H9 (cell line): Measurements from ENCODE around the gene ESPNL. TPM values are rescaled to one million over a fixed set of nuclear protein-coding genes. Genes with fewer than 3 reads are reported as not detected.
A peak's percentile ranks its signal among the peaks of the same experiment; 100 is the strongest.
"Not testable (repeated sequence)": the region's sequence is repeated elsewhere in the genome, so short reads cannot be mapped to it uniquely, and the experiment has no call there.

Experiments
- DNase-seq: peaks from one replicate; pipeline ENCODE4 v3.0.0-alpha.2; 2017
- H2AFZ ChIP-seq: one replicate; pipeline ENCODE4 v1.6.1; 2013; ENCODE audit warnings: mild to moderate bottlenecking, low read length, control low read depth, moderate library complexity
- H2AK5ac ChIP-seq: 2 replicates; pipeline ENCODE4 v1.6.1; 2013; ENCODE audit warnings: low read length, control low read depth, mixed read lengths; ENCODE audit not compliant: insufficient read length
- H2BK120ac ChIP-seq: one replicate; pipeline ENCODE4 v1.6.1; 2013; ENCODE audit warnings: low read depth, mild to moderate bottlenecking, low read length, control low read depth, inconsistent platforms; ENCODE audit not compliant: poor library complexity, severe bottlenecking
- H2BK12ac ChIP-seq: 2 replicates; pipeline ENCODE4 v1.6.1; 2013; ENCODE audit warnings: low read length, control low read depth, mixed read lengths, low read depth; ENCODE audit not compliant: insufficient read length
- H2BK15ac ChIP-seq: 2 replicates; pipeline ENCODE4 v1.6.1; 2013; ENCODE audit warnings: low read depth, low read length, control low read depth
- H2BK20ac ChIP-seq: one replicate; pipeline ENCODE4 v1.6.1; 2013; ENCODE audit warnings: low read depth, mild to moderate bottlenecking, low read length, control low read depth, inconsistent platforms; ENCODE audit not compliant: poor library complexity, severe bottlenecking
- H2BK5ac ChIP-seq: 2 replicates; pipeline ENCODE4 v1.6.1; 2013; ENCODE audit warnings: low read length, control low read depth, mixed read lengths; ENCODE audit not compliant: insufficient read length
- H3K14ac ChIP-seq: 2 replicates; pipeline ENCODE4 v1.6.1; 2013; ENCODE audit warnings: low read length, control low read depth; ENCODE audit not compliant: insufficient read depth
- H3K18ac ChIP-seq: 2 replicates; pipeline ENCODE4 v1.6.1; 2013; ENCODE audit warnings: low read depth, mild to moderate bottlenecking, mixed read lengths, low read length, control low read depth; ENCODE audit not compliant: insufficient read length
- H3K23ac ChIP-seq: 2 replicates; pipeline ENCODE4 v1.6.1; 2013; ENCODE audit warnings: low read length, control low read depth, mixed read lengths, low read depth; ENCODE audit not compliant: insufficient read length
- H3K23me2 ChIP-seq: 2 replicates; pipeline ENCODE4 v1.6.1; 2013; ENCODE audit warnings: low read depth, mild to moderate bottlenecking, mixed read lengths, low read length, control low read depth; ENCODE audit not compliant: insufficient read length, poor library complexity, severe bottlenecking
- H3K27ac ChIP-seq: 2 replicates; pipeline ENCODE4 v1.5.1; 2013; ENCODE audit warnings: low read length, control low read depth, mixed read lengths, low read depth; ENCODE audit not compliant: insufficient read length
- H3K27me3 ChIP-seq: 2 replicates; pipeline ENCODE4 v1.6.1; 2013; ENCODE audit warnings: low read length, control low read depth, inconsistent platforms; ENCODE audit not compliant: insufficient read depth
- H3K4ac ChIP-seq: 2 replicates; pipeline ENCODE4 v1.6.1; 2013; ENCODE audit warnings: low read depth, mild to moderate bottlenecking, control low read depth, inconsistent platforms, low read length, moderate library complexity
- H3K4me1 ChIP-seq: 2 replicates; pipeline ENCODE4 v1.6.1; 2013; ENCODE audit warnings: low read length, control low read depth, inconsistent platforms; ENCODE audit not compliant: insufficient read depth
- H3K4me2 ChIP-seq: 2 replicates; pipeline ENCODE4 v1.6.1; 2013; ENCODE audit warnings: low read length, control low read depth, mixed read lengths; ENCODE audit not compliant: insufficient read length, insufficient read depth
- H3K56ac ChIP-seq: 2 replicates; pipeline ENCODE4 v1.6.1; 2013; ENCODE audit warnings: low read depth, mild to moderate bottlenecking, mixed read lengths, low read length, control low read depth; ENCODE audit not compliant: insufficient read length
- H3K79me1 ChIP-seq: 2 replicates; pipeline ENCODE4 v1.6.1; 2013; ENCODE audit warnings: low read depth, mild to moderate bottlenecking, moderate library complexity, low read length, control low read depth, inconsistent platforms; ENCODE audit not compliant: insufficient read depth, poor library complexity, severe bottlenecking
- H3K79me2 ChIP-seq: 2 replicates; pipeline ENCODE4 v1.6.1; 2013; ENCODE audit warnings: low read length, control low read depth, inconsistent platforms; ENCODE audit not compliant: insufficient read depth
- H3K9ac ChIP-seq: 2 replicates; pipeline ENCODE4 v1.6.1; 2013; ENCODE audit warnings: low read length, control low read depth, mixed read lengths; ENCODE audit not compliant: insufficient read length; ENCODE audit errors: extremely low read depth
- H3K9me3 ChIP-seq: one replicate; pipeline ENCODE4 v1.6.1; 2013; ENCODE audit warnings: low read depth, low read length, inconsistent platforms; ENCODE audit not compliant: control insufficient read depth
- H3T11ph ChIP-seq: one replicate; pipeline ENCODE4 v1.6.1; 2013; ENCODE audit warnings: mild to moderate bottlenecking, low read length, control low read depth, inconsistent platforms
- H4K20me1 ChIP-seq: one replicate; pipeline ENCODE4 v1.6.1; 2013; ENCODE audit not compliant: control insufficient read depth, insufficient read length, insufficient read depth
- H4K5ac ChIP-seq: 2 replicates; pipeline ENCODE4 v1.6.1; 2013; ENCODE audit warnings: low read depth, mild to moderate bottlenecking, mixed read lengths, low read length, control low read depth; ENCODE audit not compliant: insufficient read length
- H4K8ac ChIP-seq: replicated peaks from 2 replicates; pipeline ENCODE4 v1.6.1; 2013; ENCODE audit warnings: low read length, control low read depth, mixed read lengths, low read depth; ENCODE audit not compliant: insufficient read length
- H4K91ac ChIP-seq: 2 replicates; pipeline ENCODE4 v1.6.1; 2013; ENCODE audit warnings: low read depth, mild to moderate bottlenecking, moderate library complexity, mixed read lengths, low read length, control low read depth; ENCODE audit not compliant: insufficient read length
- H3K27ac Mint-ChIP-seq, 3 experiments: 2 replicates in 2 of 3; 3 replicates in 1 of 3; pipeline ENCODE4 v1.8.0; 2020 to 2021; ENCODE audit warnings: mixed read lengths in 3 of 3, mild to moderate bottlenecking in 1 of 3, moderate library complexity in 1 of 3
- H3K27me3 Mint-ChIP-seq: 2 replicates; pipeline ENCODE4 v1.8.0; 2021; ENCODE audit warnings: low read depth, mild to moderate bottlenecking, moderate library complexity, mixed read lengths
- H3K36me3 Mint-ChIP-seq, 3 experiments: 2 replicates in 2 of 3; 3 replicates in 1 of 3; pipeline ENCODE4 v1.8.0; 2020 to 2021; ENCODE audit warnings: low read depth in 3 of 3, mixed read lengths in 3 of 3; ENCODE audit not compliant: insufficient read depth in 1 of 3
- H3K4me1 Mint-ChIP-seq, 2 experiments: 2 replicates each; pipeline ENCODE4 v1.8.0; 2020; ENCODE audit warnings: mixed read lengths in 2 of 2
- H3K4me3 Mint-ChIP-seq, 2 experiments: 2 replicates in 1 of 2; 3 replicates in 1 of 2; pipeline ENCODE4 v1.8.0; 2020 to 2021; ENCODE audit warnings: mild to moderate bottlenecking in 2 of 2, mixed read lengths in 2 of 2, moderate library complexity in 1 of 2
- H3K9me3 Mint-ChIP-seq, 2 experiments: 2 replicates in 1 of 2; 3 replicates in 1 of 2; pipeline ENCODE4 v1.8.0; 2020; ENCODE audit warnings: mild to moderate bottlenecking in 2 of 2, mixed read lengths in 2 of 2, moderate library complexity in 1 of 2
- WGBS: extraction: QIAGEN DNeasy Blood & Tissue Kit; methylation state at CpG from one replicate; pipeline ENCODE4 v1.1.7; 2013; ENCODE audit warnings: missing lambda C conversion rate, low lambda C conversion rate, mixed read lengths; ENCODE audit not compliant: insufficient read length; ENCODE audit errors: extremely low coverage; 5-methylcytosine and 5-hydroxymethylcytosine counted together
- total RNA-seq: library from RNA; stranded (reverse); gene quantifications from 2 replicates; pipeline ENCODE4 v1.2.1, GENCODE V29; 2021
- TF ChIP-seq, protein P1 (sequence below): fragments of 200-600 bp; sonication (generic); conservative IDR thresholded peaks from 3 replicates; pipeline ENCODE4 v1.8.0; 2021; ENCODE audit warnings: antibody characterized with exemption, mild to moderate bottlenecking

ESPNL gene
- total RNA-seq, 1 experiment from 2014 or later, result 0.17 TPM

DNA sequence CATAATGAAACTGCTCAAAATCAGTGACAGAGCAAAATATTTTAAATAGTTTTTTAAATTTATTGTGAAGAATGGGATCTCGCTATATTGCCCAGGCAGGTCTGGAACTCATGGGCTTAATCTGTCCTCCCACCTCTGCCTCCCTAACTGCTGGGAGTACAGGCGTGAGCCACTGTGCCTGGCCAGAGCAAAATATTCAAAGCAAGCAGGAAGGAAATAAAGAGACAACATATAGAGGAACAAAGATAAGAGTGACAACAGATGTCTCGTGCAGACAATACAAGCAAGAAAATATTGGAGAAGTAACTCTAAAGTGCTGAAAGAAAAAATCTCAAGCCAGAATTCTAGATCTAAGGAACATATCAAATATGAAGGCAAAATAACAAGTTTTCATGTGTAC lies 44.3 kb upstream of the ESPNL start:
- Histone ChIP-seq H2BK5ac (no peak overlapping the region), H4K91ac (no peak overlapping the region), H3K9me3 (no peaks in the 10 kb centered on the region), H3K9ac (no peak overlapping the region), H3K4ac (no peak overlapping the region), H3K27ac (no peak overlapping the region), H3K14ac (no peak overlapping the region), H4K20me1 (no peaks in the 10 kb centered on the region), H3K79me1 (no peaks in the 10 kb centered on the region), H3K23me2 (peaks cover 3% of the 10 kb centered on the region), H2BK15ac (no peak overlapping the region), H2BK120ac (no peak overlapping the region), H2BK20ac (no peak overlapping the region), H4K8ac (no peak overlapping the region), H3K4me1 (no peaks in the 10 kb centered on the region), H3K79me2 (no peaks in the 10 kb centered on the region), H3K23ac (no peak overlapping the region), H3K56ac (no peak overlapping the region), H3K18ac (no peak overlapping the region), H3K27me3 (no peaks in the 10 kb centered on the region), H3K4me2 (no peak overlapping the region), H2AFZ (no peak overlapping the region), H4K5ac (no peak overlapping the region), H3T11ph (no peak overlapping the region), H2AK5ac (no peak overlapping the region), H2BK12ac (no peak overlapping the region)
- WGBS, result no CpG with 5 or more reads among the region's 3 CpGs
- peaks cover 0 to 4% (median 2%) of the 10 kb centered on the region in 3 experiments; a peak in 4 of 7 replicates for H3K36me3 Mint-ChIP-seq
- H3K9me3 Mint-ChIP-seq, result peaks cover 2 to 3% of the 10 kb centered on the region in 2 experiments; a peak in 3 of 5 replicates
- no peak overlapping the region for H3K27ac Mint-ChIP-seq
- peaks cover 9% of the 10 kb centered on the region for H3K27me3 Mint-ChIP-seq
- H3K4me1 Mint-ChIP-seq, result peaks cover 8 to 10% of the 10 kb centered on the region in 2 experiments
- DNase-seq, result no peak
- no peak overlapping the region for H3K4me3 Mint-ChIP-seq
- TF ChIP-seq, protein P1, sequence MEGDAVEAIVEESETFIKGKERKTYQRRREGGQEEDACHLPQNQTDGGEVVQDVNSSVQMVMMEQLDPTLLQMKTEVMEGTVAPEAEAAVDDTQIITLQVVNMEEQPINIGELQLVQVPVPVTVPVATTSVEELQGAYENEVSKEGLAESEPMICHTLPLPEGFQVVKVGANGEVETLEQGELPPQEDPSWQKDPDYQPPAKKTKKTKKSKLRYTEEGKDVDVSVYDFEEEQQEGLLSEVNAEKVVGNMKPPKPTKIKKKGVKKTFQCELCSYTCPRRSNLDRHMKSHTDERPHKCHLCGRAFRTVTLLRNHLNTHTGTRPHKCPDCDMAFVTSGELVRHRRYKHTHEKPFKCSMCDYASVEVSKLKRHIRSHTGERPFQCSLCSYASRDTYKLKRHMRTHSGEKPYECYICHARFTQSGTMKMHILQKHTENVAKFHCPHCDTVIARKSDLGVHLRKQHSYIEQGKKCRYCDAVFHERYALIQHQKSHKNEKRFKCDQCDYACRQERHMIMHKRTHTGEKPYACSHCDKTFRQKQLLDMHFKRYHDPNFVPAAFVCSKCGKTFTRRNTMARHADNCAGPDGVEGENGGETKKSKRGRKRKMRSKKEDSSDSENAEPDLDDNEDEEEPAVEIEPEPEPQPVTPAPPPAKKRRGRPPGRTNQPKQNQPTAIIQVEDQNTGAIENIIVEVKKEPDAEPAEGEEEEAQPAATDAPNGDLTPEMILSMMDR, result no peak

DNA sequence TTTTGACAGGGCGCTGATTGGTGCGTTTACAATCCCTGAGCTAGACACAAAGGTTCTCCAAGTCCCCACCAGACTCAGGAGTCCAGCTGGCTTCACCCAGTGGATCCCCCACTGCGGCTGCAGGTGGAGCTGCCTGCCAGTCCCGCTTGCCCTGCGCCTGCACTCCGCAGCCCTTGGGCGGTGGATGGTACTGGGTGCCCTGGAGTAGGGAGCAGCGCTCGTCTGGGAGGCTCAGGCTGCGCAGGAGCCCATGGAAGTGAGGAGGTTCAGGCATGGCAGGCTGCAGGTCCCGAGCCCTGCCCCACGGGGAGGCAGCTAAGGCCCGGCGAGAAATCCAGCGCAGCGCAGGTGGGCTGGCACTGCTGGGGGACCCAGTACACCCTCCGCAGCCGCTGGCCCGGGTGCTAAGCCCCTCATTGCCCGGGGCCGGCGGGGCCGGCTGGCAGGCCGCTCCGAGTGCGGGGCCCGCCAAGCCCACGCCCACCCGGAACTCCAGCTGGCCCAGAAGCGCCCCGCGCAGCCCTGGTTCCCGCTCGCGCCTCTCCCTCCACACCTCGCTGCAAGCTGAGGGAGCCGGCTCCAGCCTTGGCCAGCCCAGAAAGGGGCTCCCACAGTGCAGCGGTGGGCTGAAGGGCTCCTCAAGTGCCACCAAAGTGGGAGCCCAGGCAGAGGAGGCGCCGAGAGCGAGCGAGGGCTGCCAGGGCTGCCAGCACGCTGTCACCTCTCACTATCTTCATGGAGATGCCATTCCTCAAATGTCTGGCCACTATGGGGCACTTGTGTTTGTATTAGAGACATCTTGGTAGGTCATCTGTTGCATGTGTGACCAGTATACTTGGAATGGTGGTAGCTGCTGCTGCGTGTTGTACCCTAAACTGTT lies 42.2 kb upstream of the ESPNL start:
- not testable (repeated sequence) for H3K9me3 ChIP-seq, H3K23me2 ChIP-seq, H4K8ac ChIP-seq, H3K14ac ChIP-seq, H3K27ac ChIP-seq, H3K79me1 ChIP-seq, H3K4me1 ChIP-seq, H3K4me2 ChIP-seq, H3K9me3 Mint-ChIP-seq, H3K27me3 Mint-ChIP-seq, H2BK120ac ChIP-seq, H3K27ac Mint-ChIP-seq, H3K9ac ChIP-seq, H3K36me3 Mint-ChIP-seq, H2AFZ ChIP-seq, H3K79me2 ChIP-seq, H2BK15ac ChIP-seq, H3K27me3 ChIP-seq, H4K20me1 ChIP-seq, H3K18ac ChIP-seq, H2BK20ac ChIP-seq, H3K56ac ChIP-seq, H4K5ac ChIP-seq, H3K23ac ChIP-seq, H3K4ac ChIP-seq, H2AK5ac ChIP-seq, H4K91ac ChIP-seq, H2BK12ac ChIP-seq, H2BK5ac ChIP-seq, H3T11ph ChIP-seq
- DNase-seq, result peak; percentile 42
- WGBS, result no CpG with 5 or more reads among the region's 44 CpGs
- Mint-ChIP-seq H3K4me3 (peak overlapping the region in 1 of 2 experiments; percentile 11; a peak in 2 of 5 replicates), H3K4me1 (peaks cover 17 to 27% of the 10 kb centered on the region in 2 experiments)
